Gastrocnemius medialis (tissue), 4 donors: ENCODE measurements around the gene CEACAM3.

Experiments used
- POLR2A ChIP-seq, 2 donors: fragments of 450-650 bp; IDR thresholded peaks; one replicate each; pipeline ENCODE4 v1.6.1; 2017; ENCODE audit warnings: antibody characterized with exemption in 2 of 2, mild to moderate bottlenecking in 2 of 2, moderate library complexity in 2 of 2
- TF ChIP-seq, protein P1 (sequence below), 5 experiments: fragments of 450-650 bp in 3 of 5; fragments of 200-600 bp in 2 of 5; sonication (generic) in 2 of 5; IDR thresholded peaks in 4 of 5; conservative IDR thresholded peaks in 1 of 5; 1 replicate in 4 of 5; 2 replicates in 1 of 5; pipeline ENCODE4 v1.5.1; 2016 to 2019; ENCODE audit warnings: antibody characterized with exemption in 5 of 5, mild to moderate bottlenecking in 3 of 5, moderate library complexity in 3 of 5

GRCh38 chr19:41810301-41810700 lies 13.9 kb downstream of the CEACAM3 start:
- TF ChIP-seq, protein P1, sequence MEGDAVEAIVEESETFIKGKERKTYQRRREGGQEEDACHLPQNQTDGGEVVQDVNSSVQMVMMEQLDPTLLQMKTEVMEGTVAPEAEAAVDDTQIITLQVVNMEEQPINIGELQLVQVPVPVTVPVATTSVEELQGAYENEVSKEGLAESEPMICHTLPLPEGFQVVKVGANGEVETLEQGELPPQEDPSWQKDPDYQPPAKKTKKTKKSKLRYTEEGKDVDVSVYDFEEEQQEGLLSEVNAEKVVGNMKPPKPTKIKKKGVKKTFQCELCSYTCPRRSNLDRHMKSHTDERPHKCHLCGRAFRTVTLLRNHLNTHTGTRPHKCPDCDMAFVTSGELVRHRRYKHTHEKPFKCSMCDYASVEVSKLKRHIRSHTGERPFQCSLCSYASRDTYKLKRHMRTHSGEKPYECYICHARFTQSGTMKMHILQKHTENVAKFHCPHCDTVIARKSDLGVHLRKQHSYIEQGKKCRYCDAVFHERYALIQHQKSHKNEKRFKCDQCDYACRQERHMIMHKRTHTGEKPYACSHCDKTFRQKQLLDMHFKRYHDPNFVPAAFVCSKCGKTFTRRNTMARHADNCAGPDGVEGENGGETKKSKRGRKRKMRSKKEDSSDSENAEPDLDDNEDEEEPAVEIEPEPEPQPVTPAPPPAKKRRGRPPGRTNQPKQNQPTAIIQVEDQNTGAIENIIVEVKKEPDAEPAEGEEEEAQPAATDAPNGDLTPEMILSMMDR (IDR thresholded peaks at IDR 0.05 in 4 of 5, conservative IDR thresholded peaks at IDR 0.05 in 1 of 5): no peak
- TF ChIP-seq POLR2A (IDR thresholded peaks at IDR 0.05): no peak
